Measurements from ENCODE around the gene NOL12.

The NOL12 gene

DNA sequence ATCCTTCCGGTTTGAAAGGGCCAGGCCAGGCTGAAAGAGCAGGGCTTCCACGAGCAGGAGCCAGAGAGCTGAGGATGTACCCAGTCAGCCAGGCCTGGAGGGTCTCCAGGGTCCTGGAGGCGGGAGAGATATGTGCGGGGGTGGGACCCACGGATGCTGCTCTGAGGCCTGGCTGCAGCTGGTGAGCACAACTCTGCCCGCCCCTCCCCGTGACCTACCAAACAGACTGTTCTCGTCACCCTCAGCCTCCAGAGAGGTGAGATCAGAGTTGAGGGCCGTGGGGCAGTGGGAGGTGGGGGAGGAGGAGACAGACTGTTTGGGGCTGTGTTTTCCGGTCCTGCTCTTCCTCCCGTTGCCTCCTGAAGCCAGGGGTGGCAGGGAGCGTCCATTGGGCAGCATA, 52.9 kb downstream of the NOL12 start:
- no peak overlapping the region for H3K27ac ChIP-seq
- DNase-seq (ENCODE audit: low read depth, low spot score): no peak
- TF ChIP-seq FOXP2 (optimal IDR thresholded peaks at IDR 0.05; ENCODE audit: control extremely low read depth, extremely low read length, insufficient read depth) (no peak), POLR2AphosphoS5 (IDR thresholded peaks at IDR 0.05; ENCODE audit: borderline replicate concordance, low read depth, low read length) (no peak), EZH2 (IDR thresholded peaks at IDR 0.05) (no peak)
- no peaks in the 10 kb centered on the region for H3K9me3 ChIP-seq (ENCODE audit: low read depth, low read length)
- no peaks in the 10 kb centered on the region for H3K36me3 ChIP-seq (ENCODE audit: insufficient read depth, low read length)
- no peak overlapping the region for H3K4me3 ChIP-seq
- H3K9ac ChIP-seq (ENCODE audit: insufficient read length): no peak overlapping the region

DNA sequence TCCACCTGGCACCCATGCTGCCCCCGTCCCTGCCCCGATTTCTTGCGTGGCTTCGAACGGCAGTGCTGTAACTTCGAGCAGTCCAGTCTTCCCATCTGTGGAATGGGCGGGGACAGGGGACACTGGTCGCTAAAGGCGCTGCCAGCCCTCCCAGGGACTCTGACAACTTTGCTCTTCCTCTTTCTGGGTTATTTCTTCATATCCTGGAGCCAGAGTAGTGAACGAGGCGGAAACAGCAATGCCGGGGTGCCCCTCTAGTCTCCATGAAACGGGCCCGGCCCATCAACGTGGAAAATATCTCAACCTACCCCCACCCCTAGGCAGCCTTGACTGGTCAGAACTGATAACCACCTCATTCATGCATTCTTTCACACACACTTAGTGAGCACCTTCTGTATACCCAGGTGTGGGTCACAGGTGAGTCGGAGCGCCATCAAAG, 53.5 kb downstream of the NOL12 start:
- no peak for DNase-seq (ENCODE audit: low read depth, low spot score)
- Histone ChIP-seq H3K9me3 (ENCODE audit: low read depth, low read length) (no peaks in the 10 kb centered on the region), H3K4me3 (no peak overlapping the region), H3K27ac (no peak overlapping the region), H3K9ac (ENCODE audit: insufficient read length) (no peak overlapping the region), H3K36me3 (ENCODE audit: insufficient read depth, low read length) (no peaks in the 10 kb centered on the region)
- TF ChIP-seq EZH2 (IDR thresholded peaks at IDR 0.05) (no peak), FOXP2 (optimal IDR thresholded peaks at IDR 0.05; ENCODE audit: control extremely low read depth, extremely low read length, insufficient read depth) (no peak), POLR2AphosphoS5 (IDR thresholded peaks at IDR 0.05; ENCODE audit: borderline replicate concordance, low read depth, low read length) (no peak)

DNA sequence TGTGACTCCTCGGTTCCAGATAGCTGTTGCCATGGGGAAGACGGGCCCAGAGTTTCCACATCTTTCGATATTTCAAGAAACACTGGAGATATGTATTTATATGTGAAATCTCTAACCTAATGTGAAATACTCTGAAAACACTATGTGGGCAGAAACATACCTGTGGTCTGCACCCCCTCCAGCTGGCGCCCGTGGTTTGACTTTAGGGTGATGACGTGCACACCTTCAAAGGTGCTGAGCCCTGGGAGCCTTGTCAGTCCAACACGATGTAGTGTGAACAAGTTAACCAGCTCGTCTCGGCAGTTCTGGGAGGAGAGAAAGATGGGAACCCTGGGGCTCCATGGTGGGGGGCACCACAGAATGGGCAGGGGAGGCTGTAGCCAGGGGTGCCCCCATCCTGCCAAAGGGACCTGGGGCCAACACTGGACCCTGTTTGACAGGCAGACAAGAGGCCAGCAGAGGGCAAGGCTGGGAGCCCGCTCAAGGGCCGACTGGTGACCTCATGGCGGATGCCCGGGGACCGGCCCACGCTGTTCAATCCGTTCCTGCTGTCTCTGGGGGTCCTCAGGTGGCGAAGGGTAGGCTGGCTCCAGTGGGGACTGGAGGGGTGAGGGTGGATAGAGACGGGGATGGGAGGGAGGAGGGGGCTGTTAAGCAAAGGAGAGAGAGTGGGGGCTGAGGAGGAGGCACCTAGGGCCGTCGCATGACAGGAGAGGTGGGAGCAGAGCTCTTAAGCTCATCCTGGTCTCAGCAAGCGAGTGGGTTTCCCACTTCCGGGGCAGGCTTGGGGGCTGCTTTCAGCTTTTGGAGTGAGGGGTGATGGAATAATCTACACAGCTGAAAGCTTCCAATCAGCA, 54.5 kb downstream of the NOL12 start:
- no peak for TF ChIP-seq POLR2AphosphoS5 (IDR thresholded peaks at IDR 0.05; ENCODE audit: borderline replicate concordance, low read depth, low read length)
- no peak for TF ChIP-seq EZH2 (IDR thresholded peaks at IDR 0.05)
- no peak for TF ChIP-seq FOXP2 (optimal IDR thresholded peaks at IDR 0.05; ENCODE audit: control extremely low read depth, extremely low read length, insufficient read depth)
- Histone ChIP-seq H3K27ac (peak overlapping the region; percentile 71), H3K9me3 (ENCODE audit: low read depth, low read length) (no peaks in the 10 kb centered on the region), H3K4me3 (peak overlapping the region; percentile 11), H3K36me3 (ENCODE audit: insufficient read depth, low read length) (no peaks in the 10 kb centered on the region), H3K9ac (ENCODE audit: insufficient read length) (peak overlapping the region; percentile 30)
- DNase-seq (ENCODE audit: low read depth, low spot score): no peak

DNA sequence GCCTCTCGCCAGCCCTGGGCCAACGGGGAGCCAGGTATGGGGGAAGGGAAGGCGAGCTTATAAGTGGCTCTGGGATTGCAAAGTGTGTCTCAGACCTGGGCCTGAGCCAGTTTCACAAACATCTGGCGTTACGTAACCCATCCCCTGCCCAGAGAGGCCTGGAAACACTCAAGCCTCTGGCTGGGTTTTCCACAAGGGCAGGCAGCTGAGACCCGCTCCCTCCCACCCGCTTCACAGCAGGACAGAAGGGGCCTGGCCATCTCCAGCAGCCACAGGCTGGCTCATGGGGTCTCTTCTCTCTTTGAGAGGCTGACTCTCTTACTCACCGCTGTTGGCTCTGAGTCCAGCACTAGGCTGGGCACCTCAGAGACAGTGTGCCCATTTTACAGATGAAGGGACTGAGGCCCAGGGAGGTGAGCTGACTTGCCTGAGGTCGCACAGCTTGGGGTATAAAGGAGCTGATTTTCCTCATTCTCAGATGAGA, 55.2 kb downstream of the NOL12 start:
- TF ChIP-seq FOXP2 (optimal IDR thresholded peaks at IDR 0.05; ENCODE audit: control extremely low read depth, extremely low read length, insufficient read depth): no peak
- peak; percentile 35; the same call in 1 of the 2 replicates for TF ChIP-seq POLR2AphosphoS5 (IDR thresholded peaks at IDR 0.05; ENCODE audit: borderline replicate concordance, low read depth, low read length)
- peak overlapping the region; percentile 11 for H3K4me3 ChIP-seq
- no peaks in the 10 kb centered on the region for H3K36me3 ChIP-seq (ENCODE audit: insufficient read depth, low read length)
- DNase-seq (ENCODE audit: low read depth, low spot score): peak; percentile 66
- H3K9ac ChIP-seq (ENCODE audit: insufficient read length): no peak overlapping the region
- H3K9me3 ChIP-seq (ENCODE audit: low read depth, low read length): no peaks in the 10 kb centered on the region
- H3K27ac ChIP-seq: peak overlapping the region; percentile 71

GRCh38 chr22:37742376-37743171, 56.4 kb downstream of the NOL12 start:
- H3K4me3 ChIP-seq: no peak overlapping the region
- H3K36me3 ChIP-seq (ENCODE audit: insufficient read depth, low read length): no peaks in the 10 kb centered on the region
- no peaks in the 10 kb centered on the region for H3K9me3 ChIP-seq (ENCODE audit: low read depth, low read length)
- DNase-seq (ENCODE audit: low read depth, low spot score): no peak
- TF ChIP-seq POLR2AphosphoS5 (IDR thresholded peaks at IDR 0.05; ENCODE audit: borderline replicate concordance, low read depth, low read length) (no peak), FOXP2 (optimal IDR thresholded peaks at IDR 0.05; ENCODE audit: control extremely low read depth, extremely low read length, insufficient read depth) (no peak), EZH2 (IDR thresholded peaks at IDR 0.05) (no peak)
- no peak overlapping the region for H3K9ac ChIP-seq (ENCODE audit: insufficient read length)
- peak overlapping the region; percentile 85 for H3K27ac ChIP-seq
